Liver (tissue), 9 donors: ENCODE data around the gene COL23A1. TPM values are rescaled to one million over a fixed set of nuclear protein-coding genes. Genes with fewer than 3 reads are reported as not detected.

Experiments used
- DNase-seq: peaks from one replicate; pipeline ENCODE4 v3.0.0-alpha.2; 2017; ENCODE audit warnings: low spot score
- H3K27ac ChIP-seq, 2 donors: one replicate each; pipeline ENCODE4 v1.7.0; 2013; ENCODE audit warnings: inconsistent platforms in 2 of 2, low read length in 2 of 2, control low read depth in 1 of 2, low read depth in 1 of 2, mild to moderate bottlenecking in 1 of 2
- H3K27me3 ChIP-seq, 4 donors: one replicate each; pipeline versions ENCODE4 v1.6.1 to v1.7.0; 2013; ENCODE audit warnings: low read length in 3 of 4, inconsistent platforms in 1 of 4, mild to moderate bottlenecking in 1 of 4, moderate library complexity in 1 of 4; ENCODE audit not compliant: control insufficient read depth in 4 of 4, insufficient read depth in 4 of 4
- H3K36me3 ChIP-seq, 4 donors: one replicate each; pipeline versions ENCODE4 v1.6.1 to v1.7.0; 2013; ENCODE audit warnings: low read length in 3 of 4, mild to moderate bottlenecking in 3 of 4, low read depth in 1 of 4, moderate library complexity in 1 of 4; ENCODE audit not compliant: control insufficient read depth in 4 of 4, insufficient read depth in 3 of 4
- H3K4me1 ChIP-seq, 4 donors: one replicate each; pipeline versions ENCODE4 v1.6.1 to v1.7.0; 2013; ENCODE audit warnings: low read length in 3 of 4, mild to moderate bottlenecking in 3 of 4, moderate library complexity in 1 of 4; ENCODE audit not compliant: control insufficient read depth in 4 of 4, insufficient read depth in 4 of 4
- H3K4me3 ChIP-seq, 3 donors: one replicate each; pipeline versions ENCODE4 v1.6.1 to v1.7.0; 2013; ENCODE audit warnings: low read length in 3 of 3, control low read depth in 1 of 3, low read depth in 1 of 3, mild to moderate bottlenecking in 1 of 3
- H3K9ac ChIP-seq, 2 donors: one replicate each; pipeline ENCODE4 v1.7.0; 2013; ENCODE audit warnings: low read length in 2 of 2, mild to moderate bottlenecking in 2 of 2, moderate library complexity in 2 of 2, control low read depth in 1 of 2, low read depth in 1 of 2
- H3K9me3 ChIP-seq, 4 donors: one replicate each; pipeline versions ENCODE4 v1.6.1 to v1.7.0; 2013; ENCODE audit warnings: low read length in 3 of 4; ENCODE audit not compliant: control insufficient read depth in 4 of 4
- ATF3 ChIP-seq: IDR thresholded peaks from 2 replicates; pipeline ENCODE4 v1.6.1; 2016; ENCODE audit warnings: antibody characterized with exemption
- CTCF ChIP-seq: fragments of 150-350 bp; IDR thresholded peaks from 2 replicates; pipeline ENCODE4 v1.5.1; 2017; ENCODE audit warnings: improper control_type of control experiment, low read depth, low read length; ENCODE audit not compliant: missing input control
- EGR1 ChIP-seq, 2 donors: IDR thresholded peaks; 2 replicates each; pipeline ENCODE4 v1.6.1; 2016 to 2018; ENCODE audit warnings: antibody characterized with exemption in 2 of 2, low read depth in 2 of 2
- FOXA1 ChIP-seq: IDR thresholded peaks from 2 replicates; pipeline ENCODE4 v1.6.1; 2016; ENCODE audit warnings: antibody characterized with exemption
- FOXA2 ChIP-seq: IDR thresholded peaks from 2 replicates; pipeline ENCODE4 v1.6.1; 2016; ENCODE audit warnings: antibody characterized with exemption
- GABPA ChIP-seq, 2 donors: IDR thresholded peaks in 1 of 2; conservative IDR thresholded peaks in 1 of 2; 2 replicates each; pipeline ENCODE4 v1.6.1; 2016; ENCODE audit warnings: antibody characterized with exemption in 2 of 2, mild to moderate bottlenecking in 1 of 2, moderate library complexity in 1 of 2
- HNF4A ChIP-seq, 2 donors: conservative IDR thresholded peaks; 2 replicates each; pipeline ENCODE4 v1.6.1; 2016; ENCODE audit warnings: antibody characterized with exemption in 2 of 2, mild to moderate bottlenecking in 2 of 2
- HNF4G ChIP-seq: IDR thresholded peaks from 2 replicates; pipeline ENCODE4 v1.6.1; 2016; ENCODE audit warnings: antibody characterized with exemption
- JUND ChIP-seq, 2 donors: IDR thresholded peaks; 2 replicates each; pipeline ENCODE4 v1.6.1; 2016; ENCODE audit warnings: antibody characterized with exemption in 2 of 2
- MAX ChIP-seq: IDR thresholded peaks from 2 replicates; pipeline ENCODE4 v1.6.1; 2016; ENCODE audit warnings: antibody characterized with exemption
- NR2F2 ChIP-seq: IDR thresholded peaks from 2 replicates; pipeline ENCODE4 v1.6.1; 2016; ENCODE audit warnings: antibody characterized with exemption
- RAD21 ChIP-seq, 2 donors: IDR thresholded peaks; 2 replicates each; pipeline ENCODE4 v1.6.1; 2016; ENCODE audit warnings: antibody characterized with exemption in 2 of 2, mild to moderate bottlenecking in 2 of 2
- REST ChIP-seq: IDR thresholded peaks from 2 replicates; pipeline ENCODE4 v1.6.1; 2016; ENCODE audit warnings: antibody characterized with exemption, mild to moderate bottlenecking
- RXRA ChIP-seq, 2 donors: IDR thresholded peaks; 2 replicates each; pipeline ENCODE4 v1.6.1; 2017 to 2018; ENCODE audit warnings: antibody characterized with exemption in 2 of 2, mild to moderate bottlenecking in 1 of 2
- SP1 ChIP-seq: IDR thresholded peaks from 2 replicates; pipeline ENCODE4 v1.6.1; 2018; ENCODE audit warnings: antibody characterized with exemption, mild to moderate bottlenecking
- TAF1 ChIP-seq: conservative IDR thresholded peaks from 2 replicates; pipeline ENCODE4 v1.6.1; 2016; ENCODE audit warnings: antibody characterized with exemption, mild to moderate bottlenecking
- YY1 ChIP-seq: IDR thresholded peaks from 2 replicates; pipeline ENCODE4 v1.6.1; 2016; ENCODE audit warnings: antibody characterized with exemption, mild to moderate bottlenecking
- ZBTB33 ChIP-seq: IDR thresholded peaks from 2 replicates; pipeline ENCODE4 v1.6.1; 2016; ENCODE audit warnings: antibody characterized with exemption
- whole genome bisulfite sequencing: extraction: QIAGEN DNeasy Blood & Tissue Kit; methylation state at CpG from one replicate; pipeline ENCODE4 v1.1.7; 2013; 5-methylcytosine and 5-hydroxymethylcytosine counted together
- polyA plus RNA-seq, 2 donors: library from polyadenylated mRNA; stranded (reverse) in 1 of 2; unstranded in 1 of 2; fragments of 200-250 nt in 1 of 2; fragments of >200 nt in 1 of 2; fragmentation: Nextera tagmentation in 1 of 2; extraction: Ambion mirVana in 1 of 2; gene quantifications; one replicate each; pipeline versions ENCODE4 v1.2.1 to v1.2.3, GENCODE V29; 2013 to 2015
- total RNA-seq, 2 donors: library from RNA; depleted of rRNA; stranded (reverse); fragments of >200 nt; gene quantifications; one replicate each; pipeline ENCODE4 v1.2.3, GENCODE V29; 2014
- donor health status: healthy.
- donor health status: healthy.
- donor health status: healthy.
- donor health status: healthy.
- donor health status: healthy.

Gene COL23A1
- total and polyA plus RNA-seq, 4 donors = 0.08 to 1.4 (median 0.27) TPM

- Histone ChIP-seq H3K36me3 (no peaks in the 10 kb centered on the region), H3K9ac (no peak overlapping the region), H3K9me3 (peaks cover 0 to 4% (median 0%) of the 10 kb centered on the region in 4 donors), H3K4me1 (peaks cover 1 to 10% (median 4%) of the 10 kb centered on the region in 4 donors), H3K27me3 (no peaks in the 10 kb centered on the region), H3K27ac (no peak overlapping the region), H3K4me3 (no peak overlapping the region)
- WGBS = 92% methylated on average over 5 of the region's 5 CpGs
- TF ChIP-seq MAX (no peak), ATF3 (no peak), CTCF (no peak), FOXA2 (no peak), FOXA1 (no peak), REST (no peak), JUND (IDR thresholded peaks at IDR 0.05) (no peak), SP1 (no peak), TAF1 (no peak), HNF4A (conservative IDR thresholded peaks at IDR 0.05) (no peak), RAD21 (IDR thresholded peaks at IDR 0.05) (no peak), YY1 (no peak), RXRA (IDR thresholded peaks at IDR 0.05) (no peak), HNF4G (no peak), ZBTB33 (no peak), EGR1 (IDR thresholded peaks at IDR 0.05; ENCODE audit: low read depth in 2 of 2) (no peak), GABPA (IDR thresholded peaks at IDR 0.05 in 1 of 2, conservative IDR thresholded peaks at IDR 0.05 in 1 of 2) (no peak), NR2F2 (no peak)
- no peak for DNase-seq
Observed at GRCh38 chr5:178475422-178475821, 114.8 kb downstream of the COL23A1 start.
